Endothelial cell of umbilical vein (primary cell): ENCODE data around the gene PACSIN2. TPM values are rescaled to one million over a fixed set of nuclear protein-coding genes. Genes with fewer than 3 reads are reported as not detected.

Source experiments
- BruUV-seq: library from RNA; stranded (reverse); fragments of 400-500 nt; replicated peaks from 2 replicates; lab custom pipeline; 2021; lab: Mats Ljungman, UMichigan
- CTCF ChIA-PET: fragments of 300-600, 350-600 bp; sonication (Branson Sonifier 250); formaldehyde crosslinking; loops from one replicate; lab custom pipeline; 2021; ENCODE audit warnings: antibody characterized with exemption, inconsistent platforms; lab: Charles Lee
- POLR2A ChIA-PET: fragments of 300-600, 350-600 bp; sonication (Branson Sonifier 250); formaldehyde crosslinking; loops from one replicate; lab custom pipeline; 2021; ENCODE audit warnings: antibody characterized with exemption, inconsistent platforms; lab: Charles Lee
- DNase-seq: peaks from one replicate; pipeline ENCODE4 v3.0.0-alpha.2; 2011; ENCODE audit warnings: low read depth, low spot score
- FAIRE-seq: peaks from 2 replicates; lab custom pipeline; 2011; peaks lifted over from hg19 to GRCh38; lab: Jason Lieb, UNC
- H2AFZ ChIP-seq: 2 replicates; pipeline ENCODE4 v1.6.0; 2012; ENCODE audit warnings: low read depth, low read length, control low read depth, inconsistent platforms
- H3K27ac ChIP-seq: 2 replicates; pipeline ENCODE4 v1.5.1; 2011; ENCODE audit warnings: low read depth, mild to moderate bottlenecking, control low read depth, low read length, moderate library complexity; ENCODE audit not compliant: insufficient read depth
- H3K27me3 ChIP-seq, 2 experiments: 2 replicates each; pipeline versions ENCODE4 v1.6.0 to v1.6.1; 2011; ENCODE audit warnings: low read length in 2 of 2, mixed read lengths in 1 of 2; ENCODE audit not compliant: control insufficient read depth in 2 of 2, insufficient read depth in 2 of 2
- H3K36me3 ChIP-seq, 2 experiments: 2 replicates in 1 of 2; 3 replicates in 1 of 2; pipeline ENCODE4 v1.5.1; 2011; ENCODE audit warnings: low read length in 2 of 2, mild to moderate bottlenecking in 1 of 2, moderate library complexity in 1 of 2; ENCODE audit not compliant: control insufficient read depth in 2 of 2, insufficient read depth in 2 of 2; ENCODE audit errors: extremely low read depth in 1 of 2
- H3K4me1 ChIP-seq: 3 replicates; pipeline ENCODE4 v1.5.1; 2011; ENCODE audit warnings: mild to moderate bottlenecking, low read length; ENCODE audit not compliant: control insufficient read depth, insufficient read depth; ENCODE audit errors: extremely low read depth
- H3K4me2 ChIP-seq: 2 replicates; pipeline ENCODE4 v1.6.1; 2011; ENCODE audit warnings: low read length, control low read depth, mixed read lengths; ENCODE audit not compliant: insufficient read depth
- H3K4me3 ChIP-seq, 3 experiments: fragments of 200-600 bp in 1 of 3; sonication (generic), shearing (Covaris generic) in 1 of 3; replicated peaks in 1 of 3; 2 replicates each; pipeline ENCODE4 v1.5.1; 2011 to 2016; ENCODE audit warnings: control low read depth in 3 of 3, low read length in 3 of 3, mild to moderate bottlenecking in 2 of 3, inconsistent platforms in 1 of 3, low read depth in 1 of 3, moderate library complexity in 1 of 3; ENCODE audit not compliant: insufficient read depth in 1 of 3
- H3K79me2 ChIP-seq: 2 replicates; pipeline ENCODE4 v1.6.0; 2012; ENCODE audit warnings: low read length, inconsistent platforms; ENCODE audit not compliant: control insufficient read depth, insufficient read depth
- H3K9ac ChIP-seq: replicated peaks from 2 replicates; pipeline ENCODE3; 2011; ENCODE audit warnings: low read length, control low read depth; ENCODE audit not compliant: insufficient read depth; ENCODE audit errors: extremely low read depth
- H3K9me1 ChIP-seq: replicated peaks from 3 replicates; pipeline ENCODE4 v1.6.0; 2011; ENCODE audit warnings: mild to moderate bottlenecking, low read length; ENCODE audit not compliant: control insufficient read depth, insufficient read depth; ENCODE audit errors: extremely low read depth
- H3K9me3 ChIP-seq: replicated peaks from 2 replicates; pipeline ENCODE4 v1.5.1; 2012; ENCODE audit warnings: low read length, inconsistent platforms; ENCODE audit not compliant: control insufficient read depth, insufficient read depth
- H4K20me1 ChIP-seq: replicated peaks from 2 replicates; pipeline ENCODE3; 2011; ENCODE audit warnings: mild to moderate bottlenecking, low read length; ENCODE audit not compliant: control insufficient read depth, insufficient read depth; ENCODE audit errors: extremely low read depth
- EZH2 ChIP-seq: IDR thresholded peaks from 2 replicates; pipeline ENCODE4 v1.6.1; 2012; ENCODE audit warnings: borderline replicate concordance, low read depth, mild to moderate bottlenecking, moderate library complexity, low read length, inconsistent platforms; ENCODE audit not compliant: severe bottlenecking
- FOS ChIP-seq: IDR thresholded peaks from 2 replicates; pipeline ENCODE4 v1.6.1; 2011; ENCODE audit warnings: mild to moderate bottlenecking, low read length, moderate library complexity, borderline replicate concordance; ENCODE audit not compliant: insufficient read depth
- GATA2 ChIP-seq: IDR thresholded peaks from 2 replicates; pipeline ENCODE4 v1.7.0; 2011; ENCODE audit warnings: low read depth, mild to moderate bottlenecking, moderate library complexity, mixed read lengths, low read length; ENCODE audit not compliant: insufficient read length, insufficient read depth
- JUN ChIP-seq: IDR thresholded peaks from 2 replicates; pipeline ENCODE4 v1.6.1; 2011; ENCODE audit warnings: borderline replicate concordance, low read depth; ENCODE audit not compliant: insufficient read length, insufficient read depth
- MYC ChIP-seq: IDR thresholded peaks from one replicate; pipeline ENCODE4 v1.6.1; 2011; ENCODE audit warnings: mild to moderate bottlenecking, low read depth, low read length
- POLR2A ChIP-seq: IDR thresholded peaks from 2 replicates; pipeline ENCODE4 v1.6.1; 2012; ENCODE audit warnings: low read depth, mild to moderate bottlenecking, control low read depth, low read length
- POLR2AphosphoS5 ChIP-seq: IDR thresholded peaks from 2 replicates; pipeline ENCODE4 v1.6.1; 2012; ENCODE audit warnings: low read depth, mild to moderate bottlenecking, control low read depth, low read length, moderate library complexity; ENCODE audit not compliant: insufficient read depth
- dilution Hi-C: fragments of 300-500 bp; cut with MboI; formaldehyde crosslinking; loops from one replicate; pipeline ENCODE4 v1.15.0; 2019; ENCODE audit warnings: low sequenced_read_pairs; ENCODE audit not compliant: extremely low pct_ligation_motif_present
- intact Hi-C: fragments of 100-400 bp; cut with micrococcal nuclease; formaldehyde crosslinking; loops from one replicate; pipeline ENCODE4 v1.10.0; 2022
- polyA plus RNA-seq, 4 experiments: library from polyadenylated mRNA; depleted of rRNA in 3 of 4; stranded (reverse) in 3 of 4; unstranded in 1 of 4; fragments of >200 nt; gene quantifications; 2 replicates each; pipeline versions ENCODE4 v1.2.1 to v1.2.3, GENCODE V29; 2011 to 2012; ENCODE audit warnings: missing spikeins in 1 of 4
- total RNA-seq: library from RNA; stranded (reverse); gene quantifications from 2 replicates; pipeline ENCODE4 v1.2.3, GENCODE V29; 2021
- TF ChIP-seq, protein P1 (sequence below), 2 donors: IDR thresholded peaks; 1 replicate in 1 of 2; 2 replicates in 1 of 2; pipeline ENCODE4 v1.5.1; 2011; ENCODE audit warnings: low read length in 2 of 2, mild to moderate bottlenecking in 2 of 2, moderate library complexity in 2 of 2, control low read depth in 1 of 2, inconsistent platforms in 1 of 2, low read depth in 1 of 2; ENCODE audit not compliant: insufficient read depth in 1 of 2; ENCODE audit errors: extremely low read depth in 1 of 2
- TF ChIP-seq, protein P2 (sequence below): IDR thresholded peaks from 2 replicates; pipeline ENCODE4 v1.6.1; 2011; ENCODE audit not compliant: insufficient read depth, insufficient read length

The PACSIN2 gene
- total and polyA plus RNA-seq, 2 donors (not counting 3 experiments of a cell fraction or from before 2014, with no cell fraction given) = 46.2 to 64.5 TPM

DNA sequence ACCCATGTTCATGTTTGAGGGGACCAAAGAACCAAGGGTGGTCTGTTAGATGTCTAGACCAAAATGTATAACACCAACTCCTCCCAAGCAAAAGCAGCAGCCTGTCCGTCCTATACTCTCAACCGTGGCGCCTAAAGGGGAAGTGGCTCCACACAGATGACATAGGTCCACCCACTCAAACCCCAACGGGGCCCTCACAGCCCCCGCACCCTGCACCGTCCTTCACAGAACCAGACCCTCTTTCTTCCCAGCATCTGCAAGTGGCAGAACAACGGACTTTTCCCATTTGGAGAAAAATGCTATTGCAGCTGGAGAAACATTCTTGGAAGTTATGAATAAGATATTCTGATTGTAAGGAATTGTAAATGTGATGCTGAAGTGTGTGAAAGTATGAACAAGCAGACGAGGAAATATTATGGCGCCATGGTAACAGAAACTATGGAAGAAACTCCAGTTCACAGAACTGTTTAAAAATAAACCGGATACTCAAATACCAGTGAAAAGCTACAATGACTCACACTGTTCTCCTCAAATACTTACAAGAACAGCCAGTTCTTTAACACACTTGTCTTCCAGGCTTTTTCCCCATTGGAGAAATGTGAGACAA, 81.4 kb downstream of the PACSIN2 start:
- intact Hi-C loops = loop anchor here (2.0 to 5.0 kb wide), 2 partner anchors 39 to 79 kb away; no protein-coding TSS in a partner anchor

DNA sequence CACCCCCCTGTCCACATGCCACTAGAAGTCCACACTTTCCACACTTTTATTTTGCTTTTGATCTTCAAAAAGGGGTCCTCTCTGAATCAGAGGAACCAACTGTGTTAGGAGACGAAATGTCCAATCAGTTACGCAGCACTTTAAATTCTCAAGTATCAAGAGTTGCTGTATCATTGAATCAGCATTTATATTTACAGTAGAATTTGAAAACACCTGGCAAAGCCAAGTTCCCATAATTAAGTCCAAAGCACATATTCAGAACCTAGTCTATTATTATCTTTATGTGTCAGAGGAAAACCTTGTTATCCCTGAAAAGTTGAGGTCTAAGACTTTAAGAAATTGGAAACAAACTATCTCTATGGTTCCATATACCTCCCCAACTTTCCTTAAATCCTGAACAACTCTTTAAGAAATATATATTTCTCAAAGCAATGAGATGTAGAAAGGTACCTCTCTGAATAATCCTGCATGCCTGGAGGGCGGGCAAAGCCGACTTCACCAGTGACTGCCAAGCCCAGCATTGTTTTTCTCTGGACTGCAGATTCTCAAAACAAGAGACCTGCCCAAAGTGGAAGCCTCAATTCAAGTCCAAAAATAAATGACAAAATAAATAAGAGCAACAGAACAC, 82.0 kb downstream of the PACSIN2 start:
- Histone ChIP-seq H3K9ac (peak overlapping the region; percentile 80), H2AFZ (no peak overlapping the region), H3K27ac (peak overlapping the region; percentile 98), H4K20me1 (no peaks in the 10 kb centered on the region), H3K4me1 (peaks cover 34% of the 10 kb centered on the region), H3K9me1 (no peaks in the 10 kb centered on the region), H3K36me3 (no peaks in the 10 kb centered on the region), H3K79me2 (peaks cover 55% of the 10 kb centered on the region), H3K9me3 (no peaks in the 10 kb centered on the region), H3K27me3 (no peaks in the 10 kb centered on the region), H3K4me3 (no peak overlapping the region), H3K4me2 (peak overlapping the region; percentile 78)
- ChIA-PET CTCF (interaction anchor here (1.2 kb wide), 1 partner anchor 17 kb away, joined by 4 read pairs; no protein-coding TSS in a partner anchor), POLR2A (no interaction called here)
- dilution Hi-C loops = no loop called here
- DNase-seq (no peak), FAIRE-seq (peak; percentile 72)
- intact Hi-C loops = loop anchor here (2.0 to 5.0 kb wide), 2 partner anchors 40 to 79 kb away; no protein-coding TSS in a partner anchor
- TF ChIP-seq FOS = no peak
- TF ChIP-seq MYC = no peak
- no peak for TF ChIP-seq EZH2
- TF ChIP-seq, protein P1, sequence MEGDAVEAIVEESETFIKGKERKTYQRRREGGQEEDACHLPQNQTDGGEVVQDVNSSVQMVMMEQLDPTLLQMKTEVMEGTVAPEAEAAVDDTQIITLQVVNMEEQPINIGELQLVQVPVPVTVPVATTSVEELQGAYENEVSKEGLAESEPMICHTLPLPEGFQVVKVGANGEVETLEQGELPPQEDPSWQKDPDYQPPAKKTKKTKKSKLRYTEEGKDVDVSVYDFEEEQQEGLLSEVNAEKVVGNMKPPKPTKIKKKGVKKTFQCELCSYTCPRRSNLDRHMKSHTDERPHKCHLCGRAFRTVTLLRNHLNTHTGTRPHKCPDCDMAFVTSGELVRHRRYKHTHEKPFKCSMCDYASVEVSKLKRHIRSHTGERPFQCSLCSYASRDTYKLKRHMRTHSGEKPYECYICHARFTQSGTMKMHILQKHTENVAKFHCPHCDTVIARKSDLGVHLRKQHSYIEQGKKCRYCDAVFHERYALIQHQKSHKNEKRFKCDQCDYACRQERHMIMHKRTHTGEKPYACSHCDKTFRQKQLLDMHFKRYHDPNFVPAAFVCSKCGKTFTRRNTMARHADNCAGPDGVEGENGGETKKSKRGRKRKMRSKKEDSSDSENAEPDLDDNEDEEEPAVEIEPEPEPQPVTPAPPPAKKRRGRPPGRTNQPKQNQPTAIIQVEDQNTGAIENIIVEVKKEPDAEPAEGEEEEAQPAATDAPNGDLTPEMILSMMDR (IDR thresholded peaks at IDR 0.05; ENCODE audit: extremely low read depth in 1 of 2, insufficient read depth in 1 of 2, low read depth in 1 of 2, low read length in 2 of 2) = no peak
- TF ChIP-seq, protein P2, sequence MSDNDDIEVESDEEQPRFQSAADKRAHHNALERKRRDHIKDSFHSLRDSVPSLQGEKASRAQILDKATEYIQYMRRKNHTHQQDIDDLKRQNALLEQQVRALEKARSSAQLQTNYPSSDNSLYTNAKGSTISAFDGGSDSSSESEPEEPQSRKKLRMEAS = no peak
- no peak for TF ChIP-seq POLR2A
- no peak for TF ChIP-seq JUN
- no peak for TF ChIP-seq POLR2AphosphoS5
- no peak for TF ChIP-seq GATA2
- BruUV-seq = no TSS peak

More for the DNA sequence above, 81.4 kb downstream of the PACSIN2 start:
- Histone ChIP-seq H3K27ac (peak overlapping the region; percentile 98), H3K4me3 (peak overlapping the region in 1 of 3 experiments; percentile 33), H3K27me3 (no peaks in the 10 kb centered on the region), H3K9me1 (no peaks in the 10 kb centered on the region), H3K79me2 (peaks cover 55% of the 10 kb centered on the region), H2AFZ (no peak overlapping the region), H3K9me3 (no peaks in the 10 kb centered on the region), H3K4me2 (peak overlapping the region; percentile 78), H3K4me1 (peaks cover 40% of the 10 kb centered on the region), H4K20me1 (no peaks in the 10 kb centered on the region), H3K36me3 (no peaks in the 10 kb centered on the region), H3K9ac (peak overlapping the region; percentile 80)
- TF ChIP-seq MYC (no peak), FOS (peak; percentile 79), GATA2 (no peak), JUN (peak; percentile 79)
- DNase-seq = peak; percentile 95
- FAIRE-seq = no peak
- BruUV-seq = TSS peak; percentile 61
- dilution Hi-C loops = no loop called here
- ChIA-PET CTCF (interaction anchor here (0.8 to 1.5 kb wide), 9 partner anchors 7 to 127 kb away, joined by 3 to 9 read pairs (median 4); no protein-coding TSS in a partner anchor), POLR2A (interaction anchor here (0.6 to 1.0 kb wide), 4 partner anchors 11 to 263 kb away, joined by 3 to 6 read pairs (median 3); partner anchors contain the start of gene PACSIN2)
